ENCODE results near the gene APBB3.

Gene APBB3

GRCh38 chr5:140549237-140550144 is 14.9 kb downstream of the APBB3 start:
- no peak for TF ChIP-seq CTCF (IDR thresholded peaks at IDR 0.05; ENCODE audit: insufficient read depth, low read depth, low read length, missing control alignments)
- no peak overlapping the region for H3K4me3 ChIP-seq (ENCODE audit: low read depth, low read length)
- no peak for DNase-seq (ENCODE audit: low read depth)

GRCh38 chr5:140548791-140549190 is 15.6 kb downstream of the APBB3 start:
- no peak overlapping the region for H3K4me3 ChIP-seq (ENCODE audit: low read depth, low read length)
- TF ChIP-seq CTCF (IDR thresholded peaks at IDR 0.05; ENCODE audit: insufficient read depth, low read depth, low read length, missing control alignments): no peak
- no peak for DNase-seq (ENCODE audit: low read depth)

- H3K4me3 ChIP-seq (ENCODE audit: low read depth, low read length): peak overlapping the region; percentile 55
- TF ChIP-seq CTCF (IDR thresholded peaks at IDR 0.05; ENCODE audit: insufficient read depth, low read depth, low read length, missing control alignments): no peak
- no peak for DNase-seq (ENCODE audit: low read depth)
Observed at GRCh38 chr5:140548300-140548688, 16.1 kb downstream of the APBB3 start.

GRCh38 chr5:140547508-140548299 is 16.7 kb downstream of the APBB3 start, which contains the start of gene EIF4EBP3:
Gene EIF4EBP3, plus strand, starts transcription at chr5:140547662. Its CDS starts 76 bp downstream, at chr5:140547738.
- peak within 1 kb of the TSS; percentile 55 for H3K4me3 ChIP-seq (ENCODE audit: low read depth, low read length)
- peak; percentile 90 for DNase-seq (ENCODE audit: low read depth)
- peak; percentile 38 for TF ChIP-seq CTCF (IDR thresholded peaks at IDR 0.05; ENCODE audit: insufficient read depth, low read depth, low read length, missing control alignments)

GRCh38 chr5:140546851-140547507 is 17.4 kb downstream of the APBB3 start:
- DNase-seq (ENCODE audit: low read depth): no peak
- no peak for TF ChIP-seq CTCF (IDR thresholded peaks at IDR 0.05; ENCODE audit: insufficient read depth, low read depth, low read length, missing control alignments)
- peak overlapping the region; percentile 55 for H3K4me3 ChIP-seq (ENCODE audit: low read depth, low read length)

GRCh38 chr5:140545606-140546005 is 18.8 kb downstream of the APBB3 start:
- DNase-seq (ENCODE audit: low read depth): no peak
- no peak overlapping the region for H3K4me3 ChIP-seq (ENCODE audit: low read depth, low read length)
- TF ChIP-seq CTCF (IDR thresholded peaks at IDR 0.05; ENCODE audit: insufficient read depth, low read depth, low read length, missing control alignments): no peak

Measured in GM12865 (cell line).